ENCODE data around the gene FAM114A1. TPM values are rescaled to one million over a fixed set of nuclear protein-coding genes. Genes with fewer than 3 reads are reported as not detected.

The FAM114A1 gene
- total and polyA plus RNA-seq, 2 experiments from 2014 or later, result 13.0 to 14.5 TPM

- no peak overlapping the region for H3K27ac Mint-ChIP-seq
- ATAC-seq, result no peak
These were observed 21.6 kb upstream of the FAM114A1 start for GRCh38 chr4:38846015-38846414.

More at GRCh38 chr4:38846015-38846414, 21.6 kb upstream of the FAM114A1 start:
- H3K4me3 ChIP-seq, result no peak overlapping the region
- no peak overlapping the region for H2AFZ ChIP-seq
- H3K9me2 ChIP-seq (ENCODE audit: insufficient read depth), result no peaks in the 10 kb centered on the region
- no peaks in the 10 kb centered on the region; the same call in 1 of the 2 replicates for H3K36me3 ChIP-seq (ENCODE audit: insufficient read depth)
- peaks cover 14% of the 10 kb centered on the region; the same call in 2 of the 3 replicates for H3K36me3 Mint-ChIP-seq (ENCODE audit: low read depth)
- no peaks in the 10 kb centered on the region for H4K20me1 ChIP-seq (replicated peaks; ENCODE audit: insufficient read depth)
- H3K9me3 Mint-ChIP-seq, result peaks cover 36% of the 10 kb centered on the region
- no peaks in the 10 kb centered on the region for H3F3A ChIP-seq (replicated peaks; ENCODE audit: low read depth)
- DNase-seq (ENCODE audit: low spot score), result no peak
- no peaks in the 10 kb centered on the region for H3K4me1 ChIP-seq (ENCODE audit: insufficient read depth)
- no peaks in the 10 kb centered on the region for H3K27me3 ChIP-seq (ENCODE audit: insufficient read depth)
- H3K4me1 Mint-ChIP-seq, result peaks cover 8% of the 10 kb centered on the region; the same call in 2 of the 3 replicates
- H3K27me3 Mint-ChIP-seq (ENCODE audit: insufficient read depth, low read depth, poor library complexity), result peaks cover 3% of the 10 kb centered on the region
- no peak overlapping the region for H3K4me3 Mint-ChIP-seq
- no peak overlapping the region for H3K4me2 ChIP-seq
- no peak for TF ChIP-seq CTCF (conservative IDR thresholded peaks at IDR 0.05; ENCODE audit: low read depth in 2 of 2)
- no peak for TF ChIP-seq ZNF462 (CRISPR knock-in tag; IDR thresholded peaks at IDR 0.05)
- no peak for TF ChIP-seq ETS1 (IDR thresholded peaks at IDR 0.05)
- TF ChIP-seq EZH2 (IDR thresholded peaks at IDR 0.05; ENCODE audit: low read depth, unreplicated experiment), result no peak
- no peak for TF ChIP-seq POLR2AphosphoS5 (IDR thresholded peaks at IDR 0.05; ENCODE audit: low read depth)
- no peak for TF ChIP-seq JUNB (IDR thresholded peaks at IDR 0.05; ENCODE audit: unreplicated experiment)
- TF ChIP-seq STAT1 (IDR thresholded peaks at IDR 0.05; ENCODE audit: unreplicated experiment), result no peak
- TF ChIP-seq ZNF331 (CRISPR knock-in tag; IDR thresholded peaks at IDR 0.05; ENCODE audit: low read depth), result no peak
- TF ChIP-seq NANOG (IDR thresholded peaks at IDR 0.05; ENCODE audit: borderline replicate concordance), result no peak
- TF ChIP-seq CREB1 (CRISPR knock-in tag; IDR thresholded peaks at IDR 0.05; ENCODE audit: low read depth), result no peak
- TF ChIP-seq ZNF114 (CRISPR knock-in tag; IDR thresholded peaks at IDR 0.05), result no peak
- no peak for TF ChIP-seq REST (IDR thresholded peaks at IDR 0.05; ENCODE audit: unreplicated experiment)
- no peak for TF ChIP-seq EZH2phosphoT487 (IDR thresholded peaks at IDR 0.05; ENCODE audit: unreplicated experiment)
- no peak overlapping the region for H3K27ac ChIP-seq (ENCODE audit: low read depth)
- no peaks in the 10 kb centered on the region for H3K79me2 ChIP-seq (replicated peaks; ENCODE audit: insufficient read depth)

Measured in GM23338 (cell line).